ENCODE results near the gene DIAPH3.

GRCh38 chr13:60152904-60153303, 10.8 kb downstream of the DIAPH3 start:
- TF ChIP-seq CTCF (conservative IDR thresholded peaks at IDR 0.05) (no peak), ZFX (IDR thresholded peaks at IDR 0.05) (no peak)

All from C4-2B (cell line).